Trophoblast cell (in vitro differentiated cells and primary cell): Measurements from ENCODE around the gene XG.

ENCODE experiments used
- DNase-seq, 2 donors: peaks; one replicate each; pipeline ENCODE4 v3.0.0-alpha.2; 2016
- H2AFZ ChIP-seq: 2 replicates; pipeline ENCODE4 v1.6.1; 2013; ENCODE audit warnings: low read length, moderate library complexity, mild to moderate bottlenecking; ENCODE audit not compliant: insufficient read depth, poor library complexity
- H2AK5ac ChIP-seq: 2 replicates; pipeline ENCODE4 v1.6.1; 2013; ENCODE audit warnings: mild to moderate bottlenecking, low read length
- H2BK120ac ChIP-seq: 2 replicates; pipeline ENCODE4 v1.6.1; 2013; ENCODE audit warnings: low read length, mild to moderate bottlenecking, moderate library complexity; ENCODE audit not compliant: insufficient read depth, poor library complexity
- H2BK12ac ChIP-seq: 2 replicates; pipeline ENCODE4 v1.6.1; 2013; ENCODE audit warnings: mild to moderate bottlenecking, low read length, moderate library complexity
- H2BK5ac ChIP-seq: 2 replicates; pipeline ENCODE4 v1.6.1; 2013; ENCODE audit warnings: low read length, low read depth, moderate library complexity, mild to moderate bottlenecking; ENCODE audit not compliant: poor library complexity
- H3K14ac ChIP-seq: 2 replicates; pipeline ENCODE4 v1.6.1; 2013; ENCODE audit warnings: mild to moderate bottlenecking, low read length
- H3K18ac ChIP-seq: 2 replicates; pipeline ENCODE4 v1.6.1; 2013; ENCODE audit warnings: mild to moderate bottlenecking, low read length
- H3K23ac ChIP-seq: 2 replicates; pipeline ENCODE4 v1.6.1; 2013; ENCODE audit warnings: low read length
- H3K27ac ChIP-seq: 2 replicates; pipeline ENCODE4 v1.5.1; 2013; ENCODE audit warnings: low read depth, mild to moderate bottlenecking, inconsistent platforms, low read length, moderate library complexity
- H3K27me3 ChIP-seq: 2 replicates; pipeline ENCODE4 v1.6.1; 2013; ENCODE audit warnings: inconsistent platforms, mild to moderate bottlenecking, low read length, moderate library complexity; ENCODE audit not compliant: insufficient read depth
- H3K36me3 ChIP-seq, 2 experiments: 1 replicate in 1 of 2; 2 replicates in 1 of 2; pipeline ENCODE4 v1.6.1; 2013; ENCODE audit warnings: low read length in 2 of 2, mild to moderate bottlenecking in 2 of 2, moderate library complexity in 1 of 2; ENCODE audit not compliant: insufficient read depth in 2 of 2, control insufficient read depth in 1 of 2
- H3K4ac ChIP-seq: 2 replicates; pipeline ENCODE4 v1.6.1; 2013; ENCODE audit warnings: low read depth, mild to moderate bottlenecking, low read length, moderate library complexity
- H3K4me1 ChIP-seq, 2 experiments: 1 replicate in 1 of 2; 2 replicates in 1 of 2; pipeline ENCODE4 v1.6.1; 2013; ENCODE audit warnings: low read length in 2 of 2, mild to moderate bottlenecking in 2 of 2, moderate library complexity in 1 of 2; ENCODE audit not compliant: insufficient read depth in 2 of 2, control insufficient read depth in 1 of 2
- H3K4me2 ChIP-seq: 2 replicates; pipeline ENCODE4 v1.6.1; 2013; ENCODE audit warnings: inconsistent platforms, mild to moderate bottlenecking, low read length, moderate library complexity
- H3K4me3 ChIP-seq: 2 replicates; pipeline ENCODE4 v1.5.1; 2013; ENCODE audit warnings: mild to moderate bottlenecking, low read depth, low read length, inconsistent platforms
- H3K79me1 ChIP-seq: one replicate; pipeline ENCODE4 v1.6.1; 2013; ENCODE audit warnings: low read length
- H3K79me2 ChIP-seq: 2 replicates; pipeline ENCODE4 v1.6.1; 2013; ENCODE audit warnings: low read length, mild to moderate bottlenecking; ENCODE audit not compliant: control insufficient read depth, insufficient read depth, poor library complexity
- H3K9ac ChIP-seq: 2 replicates; pipeline ENCODE4 v1.6.1; 2013; ENCODE audit warnings: mild to moderate bottlenecking, low read length
- H3K9me3 ChIP-seq: 2 replicates; pipeline ENCODE4 v1.6.1; 2013; ENCODE audit warnings: low read depth, mild to moderate bottlenecking, control low read depth, inconsistent platforms, low read length; ENCODE audit not compliant: insufficient read depth
- H4K12ac ChIP-seq: 2 replicates; pipeline ENCODE4 v1.6.1; 2013; ENCODE audit warnings: low read depth, mild to moderate bottlenecking, low read length, moderate library complexity
- H4K8ac ChIP-seq: 2 replicates; pipeline ENCODE4 v1.6.1; 2013; ENCODE audit warnings: low read depth, mild to moderate bottlenecking, low read length, moderate library complexity
- H4K91ac ChIP-seq: one replicate; pipeline ENCODE4 v1.6.1; 2013; ENCODE audit warnings: low read depth, mild to moderate bottlenecking, low read length, moderate library complexity
- WGBS: extraction: QIAGEN DNeasy Blood & Tissue Kit; methylation state at CpG from one replicate; pipeline ENCODE4 v1.1.7; 2013; ENCODE audit warnings: missing lambda C conversion rate; ENCODE audit not compliant: insufficient read length, insufficient coverage; ENCODE audit errors: extremely low coverage; 5-methylcytosine and 5-hydroxymethylcytosine counted together

Gene XG

GRCh38 chrX:2788980-2789379 lies 37.1 kb downstream of the XG start:
- H3K4ac ChIP-seq, result no peak overlapping the region
- no peak overlapping the region for H4K12ac ChIP-seq
- no peak overlapping the region for H2BK120ac ChIP-seq
- no CpG with 5 or more reads among the region's 4 CpGs for WGBS
- H3K23ac ChIP-seq, result no peak overlapping the region
- no peak overlapping the region for H3K9ac ChIP-seq
- no peaks in the 10 kb centered on the region for H3K36me3 ChIP-seq
- H3K4me1 ChIP-seq, result peaks cover 0 to 5% of the 10 kb centered on the region in 2 experiments
- H4K8ac ChIP-seq, result no peak overlapping the region
- H2BK12ac ChIP-seq, result no peak overlapping the region
- H3K27me3 ChIP-seq, result no peaks in the 10 kb centered on the region
- H3K4me3 ChIP-seq, result no peak overlapping the region
- H3K9me3 ChIP-seq, result no peaks in the 10 kb centered on the region
- no peak overlapping the region for H2BK5ac ChIP-seq
- no peak overlapping the region for H4K91ac ChIP-seq
- H3K18ac ChIP-seq, result no peak overlapping the region
- no peak overlapping the region for H2AFZ ChIP-seq
- no peaks in the 10 kb centered on the region for H3K79me2 ChIP-seq
- H3K4me2 ChIP-seq, result no peak overlapping the region
- H2AK5ac ChIP-seq, result no peak overlapping the region
- no peak overlapping the region for H3K27ac ChIP-seq
- H3K14ac ChIP-seq, result no peak overlapping the region
- peak; percentile 44 to 52 for DNase-seq
- H3K79me1 ChIP-seq, result no peaks in the 10 kb centered on the region

- Histone ChIP-seq H3K79me2 (no peaks in the 10 kb centered on the region), H4K12ac (no peak overlapping the region), H3K9me3 (no peaks in the 10 kb centered on the region), H3K4ac (no peak overlapping the region), H3K18ac (no peak overlapping the region), H4K8ac (no peak overlapping the region), H2BK12ac (no peak overlapping the region), H3K79me1 (no peaks in the 10 kb centered on the region), H2BK5ac (no peak overlapping the region), H3K27ac (no peak overlapping the region), H3K36me3 (no peaks in the 10 kb centered on the region), H3K23ac (no peak overlapping the region), H2BK120ac (no peak overlapping the region), H3K14ac (no peak overlapping the region), H4K91ac (no peak overlapping the region), H3K4me3 (no peak overlapping the region), H2AK5ac (no peak overlapping the region), H2AFZ (no peak overlapping the region), H3K27me3 (no peaks in the 10 kb centered on the region), H3K4me1 (peaks cover 0 to 5% of the 10 kb centered on the region in 2 experiments), H3K9ac (no peak overlapping the region), H3K4me2 (no peak overlapping the region)
- WGBS, result no CpG with 5 or more reads among the region's 3 CpGs
- DNase-seq, result no peak
These were observed 37.7 kb downstream of the XG start for GRCh38 chrX:2789569-2789968.

GRCh38 chrX:2793752-2794151 lies 41.9 kb downstream of the XG start:
- no peak overlapping the region for H2BK120ac ChIP-seq
- no peak overlapping the region for H3K9ac ChIP-seq
- no peaks in the 10 kb centered on the region for H3K9me3 ChIP-seq
- no peak overlapping the region for H4K8ac ChIP-seq
- no CpG with 5 or more reads among the region's 7 CpGs for WGBS
- H4K91ac ChIP-seq, result no peak overlapping the region
- DNase-seq, result no peak
- H3K14ac ChIP-seq, result no peak overlapping the region
- no peak overlapping the region for H3K18ac ChIP-seq
- H2AFZ ChIP-seq, result no peak overlapping the region
- no peaks in the 10 kb centered on the region for H3K4me1 ChIP-seq
- H3K27me3 ChIP-seq, result no peaks in the 10 kb centered on the region
- no peak overlapping the region for H3K4me2 ChIP-seq
- no peak overlapping the region for H2AK5ac ChIP-seq
- H3K4me3 ChIP-seq, result no peak overlapping the region
- H3K79me2 ChIP-seq, result no peaks in the 10 kb centered on the region
- H4K12ac ChIP-seq, result no peak overlapping the region
- H2BK5ac ChIP-seq, result no peak overlapping the region
- no peak overlapping the region for H3K23ac ChIP-seq
- no peak overlapping the region for H3K27ac ChIP-seq
- H3K4ac ChIP-seq, result no peak overlapping the region
- H2BK12ac ChIP-seq, result no peak overlapping the region
- H3K79me1 ChIP-seq, result no peaks in the 10 kb centered on the region
- H3K36me3 ChIP-seq, result no peaks in the 10 kb centered on the region

GRCh38 chrX:2794336-2794735 lies 42.5 kb downstream of the XG start:
- no peak overlapping the region for H3K14ac ChIP-seq
- H3K4me1 ChIP-seq, result no peaks in the 10 kb centered on the region
- H3K4me3 ChIP-seq, result no peak overlapping the region

More at GRCh38 chrX:2794336-2794735, 42.5 kb downstream of the XG start:
- no peak overlapping the region for H3K4ac ChIP-seq
- H4K8ac ChIP-seq, result no peak overlapping the region
- no peak for DNase-seq
- H2BK5ac ChIP-seq, result no peak overlapping the region
- no peaks in the 10 kb centered on the region for H3K27me3 ChIP-seq
- no peak overlapping the region for H2BK120ac ChIP-seq
- H3K9ac ChIP-seq, result no peak overlapping the region
- H3K9me3 ChIP-seq, result no peaks in the 10 kb centered on the region
- WGBS, result no CpG with 5 or more reads among the region's 19 CpGs
- H2AFZ ChIP-seq, result no peak overlapping the region
- H3K4me2 ChIP-seq, result no peak overlapping the region
- no peak overlapping the region for H3K23ac ChIP-seq
- H4K91ac ChIP-seq, result no peak overlapping the region
- H3K18ac ChIP-seq, result no peak overlapping the region
- no peak overlapping the region for H4K12ac ChIP-seq
- no peaks in the 10 kb centered on the region for H3K79me2 ChIP-seq
- no peak overlapping the region for H3K27ac ChIP-seq
- H3K36me3 ChIP-seq, result no peaks in the 10 kb centered on the region
- no peak overlapping the region for H2AK5ac ChIP-seq
- H2BK12ac ChIP-seq, result no peak overlapping the region
- no peaks in the 10 kb centered on the region for H3K79me1 ChIP-seq
